Thymus (tissue), 11 donors: ENCODE data around the gene TNFRSF19. TPM values are rescaled to one million over a fixed set of nuclear protein-coding genes. Genes with fewer than 3 reads are reported as not detected.

Source experiments
- DNase-seq, 9 donors: peaks; one replicate each; pipeline ENCODE4 v3.0.0-alpha.2; 2013; ENCODE audit warnings: low spot score in 9 of 9, low read depth in 6 of 9, missing footprints in 1 of 9
- H3K27ac ChIP-seq, 2 donors: one replicate each; pipeline ENCODE4 v1.5.1; 2013; ENCODE audit warnings: control low read depth in 1 of 2, low read depth in 1 of 2, low read length in 1 of 2, mild to moderate bottlenecking in 1 of 2, moderate library complexity in 1 of 2
- H3K27me3 ChIP-seq, 2 donors: one replicate each; pipeline ENCODE4 v1.5.1; 2013; ENCODE audit warnings: low read length in 1 of 2; ENCODE audit not compliant: control insufficient read depth in 2 of 2, insufficient read depth in 1 of 2
- H3K36me3 ChIP-seq, 2 donors: one replicate each; pipeline ENCODE4 v1.5.1; 2013; ENCODE audit warnings: low read length in 1 of 2, mild to moderate bottlenecking in 1 of 2, moderate library complexity in 1 of 2; ENCODE audit not compliant: control insufficient read depth in 2 of 2, insufficient read depth in 2 of 2
- H3K4me1 ChIP-seq, 2 donors: one replicate each; pipeline ENCODE4 v1.5.1; 2013; ENCODE audit warnings: low read length in 2 of 2; ENCODE audit not compliant: control insufficient read depth in 2 of 2, insufficient read depth in 2 of 2
- H3K4me3 ChIP-seq, 2 donors: one replicate each; pipeline ENCODE4 v1.5.1; 2013; ENCODE audit warnings: low read length in 2 of 2, control low read depth in 1 of 2, mild to moderate bottlenecking in 1 of 2
- H3K9me3 ChIP-seq, 2 donors: one replicate each; pipeline ENCODE4 v1.5.1; 2013; ENCODE audit warnings: low read length in 1 of 2, mild to moderate bottlenecking in 1 of 2; ENCODE audit not compliant: control insufficient read depth in 2 of 2, insufficient read depth in 1 of 2
- WGBS: extraction: QIAGEN DNeasy Blood & Tissue Kit; methylation state at CpG from one replicate; pipeline ENCODE4 v1.1.7; 2013; 5-methylcytosine and 5-hydroxymethylcytosine counted together
- polyA plus RNA-seq: library from polyadenylated mRNA; stranded (reverse); fragments of 200-250 nt; gene quantifications from one replicate; pipeline ENCODE4 v1.2.3, GENCODE V29; 2013
- total RNA-seq: library from RNA; stranded (reverse); fragments of 120-200 nt; gene quantifications from one replicate; pipeline ENCODE4 v1.2.4, GENCODE V29; 2013
- donor health status: healthy.

The TNFRSF19 gene
- total and polyA plus RNA-seq, 2 donors = 7.6 to 8.5 TPM

DNA sequence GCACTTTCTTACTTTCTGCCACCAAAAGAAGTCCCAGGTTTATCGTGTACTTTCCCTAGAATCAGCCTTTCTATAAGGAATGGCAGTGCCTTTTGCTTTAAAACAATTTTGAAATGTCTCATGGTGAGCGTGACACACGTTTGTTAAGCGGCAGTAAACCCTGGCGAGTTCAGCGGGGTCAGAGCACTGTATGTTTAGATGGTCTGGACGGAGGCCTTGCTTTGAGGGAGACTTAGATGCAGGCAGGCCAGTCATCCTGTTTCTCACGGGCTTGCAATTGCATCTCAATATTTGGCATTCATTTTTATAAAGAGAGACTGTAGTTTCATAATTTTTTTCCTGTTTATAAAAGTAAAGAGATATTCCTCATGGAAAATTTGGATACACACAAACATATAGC is 96.4 kb downstream of the TNFRSF19 start:
- Histone ChIP-seq H3K27ac (no peak overlapping the region), H3K9me3 (no peaks in the 10 kb centered on the region), H3K36me3 (no peaks in the 10 kb centered on the region), H3K27me3 (no peaks in the 10 kb centered on the region), H3K4me1 (no peaks in the 10 kb centered on the region), H3K4me3 (no peak overlapping the region)
- no peak for DNase-seq
- WGBS = 97% methylated on average over 8 of the region's 8 CpGs

GRCh38 chr13:23667750-23668149 is 97.5 kb downstream of the TNFRSF19 start:
- Histone ChIP-seq H3K27me3 (no peaks in the 10 kb centered on the region), H3K4me1 (no peaks in the 10 kb centered on the region), H3K27ac (no peak overlapping the region), H3K9me3 (no peaks in the 10 kb centered on the region), H3K4me3 (no peak overlapping the region), H3K36me3 (no peaks in the 10 kb centered on the region)
- no peak for DNase-seq
- 95% methylated on average over 6 of the region's 6 CpGs for WGBS

GRCh38 chr13:23668562-23668961 is 98.3 kb downstream of the TNFRSF19 start:
- no peaks in the 10 kb centered on the region for H3K27me3 ChIP-seq
- DNase-seq = no peak
- no peaks in the 10 kb centered on the region for H3K4me1 ChIP-seq
- H3K36me3 ChIP-seq = no peaks in the 10 kb centered on the region
- no peak overlapping the region for H3K4me3 ChIP-seq
- H3K9me3 ChIP-seq = no peaks in the 10 kb centered on the region
- 96% methylated on average over 9 of the region's 9 CpGs for WGBS
- H3K27ac ChIP-seq = no peak overlapping the region

DNA sequence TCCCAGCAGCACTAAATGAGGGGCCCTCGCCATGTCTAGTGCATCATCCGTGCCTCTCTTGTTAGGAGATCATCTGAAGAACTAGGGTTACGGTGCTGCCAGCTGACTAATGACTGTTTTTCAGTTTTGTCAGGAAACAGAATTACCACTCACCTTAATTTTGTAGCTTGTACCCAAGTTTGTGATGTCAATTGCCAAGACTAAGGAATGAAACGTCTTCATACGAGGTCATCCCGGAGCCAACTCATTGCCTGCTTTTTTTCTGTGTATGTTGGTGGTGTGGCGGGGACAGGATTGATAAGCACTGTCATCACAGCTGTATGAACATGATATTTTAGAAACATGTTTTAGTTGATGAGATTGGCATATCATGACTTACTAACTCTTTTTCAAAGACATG is 100.6 kb downstream of the TNFRSF19 start:
- Histone ChIP-seq H3K9me3 (no peaks in the 10 kb centered on the region), H3K27ac (no peak overlapping the region), H3K36me3 (no peaks in the 10 kb centered on the region), H3K4me3 (no peak overlapping the region), H3K4me1 (no peaks in the 10 kb centered on the region), H3K27me3 (no peaks in the 10 kb centered on the region)
- 84% methylated on average over 7 of the region's 7 CpGs for WGBS
- no peak for DNase-seq

GRCh38 chr13:23671377-23671776 is 101.2 kb downstream of the TNFRSF19 start:
- Histone ChIP-seq H3K36me3 (no peaks in the 10 kb centered on the region), H3K27me3 (no peaks in the 10 kb centered on the region), H3K9me3 (no peaks in the 10 kb centered on the region), H3K27ac (no peak overlapping the region), H3K4me3 (no peak overlapping the region), H3K4me1 (no peaks in the 10 kb centered on the region)
- no peak for DNase-seq
- 96% methylated on average over 2 of the region's 2 CpGs for WGBS

GRCh38 chr13:23671897-23672296 is 101.7 kb downstream of the TNFRSF19 start:
- no peak for DNase-seq
- no peaks in the 10 kb centered on the region for H3K27me3 ChIP-seq
- H3K4me1 ChIP-seq = no peaks in the 10 kb centered on the region
- whole genome bisulfite sequencing = 93% methylated on average over 3 of the region's 3 CpGs
- H3K4me3 ChIP-seq = no peak overlapping the region
- no peak overlapping the region for H3K27ac ChIP-seq
- H3K36me3 ChIP-seq = no peaks in the 10 kb centered on the region
- no peaks in the 10 kb centered on the region for H3K9me3 ChIP-seq

DNA sequence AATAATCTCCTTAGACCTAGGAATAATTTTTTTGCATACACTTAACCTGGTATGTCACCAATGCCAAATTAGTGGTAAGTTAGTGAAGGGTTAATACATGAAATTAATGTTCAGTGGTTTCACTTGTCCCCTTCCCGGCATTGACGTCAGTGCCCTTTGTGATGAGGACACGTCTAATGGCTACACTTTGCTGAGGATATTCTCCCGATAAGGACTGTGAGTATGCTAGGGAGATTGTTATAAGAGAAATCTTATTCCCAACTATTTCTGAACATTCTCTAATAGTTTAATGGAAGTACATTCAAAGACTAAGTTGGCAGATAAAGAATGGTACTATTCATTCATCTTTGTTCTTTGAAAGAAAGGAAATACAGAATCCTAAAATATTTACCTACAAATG is 102.4 kb downstream of the TNFRSF19 start:
- no peaks in the 10 kb centered on the region for H3K4me1 ChIP-seq
- H3K36me3 ChIP-seq = no peaks in the 10 kb centered on the region
- WGBS = 81% methylated on average over 4 of the region's 4 CpGs
- no peaks in the 10 kb centered on the region for H3K27me3 ChIP-seq
- H3K4me3 ChIP-seq = no peak overlapping the region
- H3K9me3 ChIP-seq = peaks cover 0 to 1% of the 10 kb centered on the region in 2 donors
- no peak for DNase-seq
- no peak overlapping the region for H3K27ac ChIP-seq

DNA sequence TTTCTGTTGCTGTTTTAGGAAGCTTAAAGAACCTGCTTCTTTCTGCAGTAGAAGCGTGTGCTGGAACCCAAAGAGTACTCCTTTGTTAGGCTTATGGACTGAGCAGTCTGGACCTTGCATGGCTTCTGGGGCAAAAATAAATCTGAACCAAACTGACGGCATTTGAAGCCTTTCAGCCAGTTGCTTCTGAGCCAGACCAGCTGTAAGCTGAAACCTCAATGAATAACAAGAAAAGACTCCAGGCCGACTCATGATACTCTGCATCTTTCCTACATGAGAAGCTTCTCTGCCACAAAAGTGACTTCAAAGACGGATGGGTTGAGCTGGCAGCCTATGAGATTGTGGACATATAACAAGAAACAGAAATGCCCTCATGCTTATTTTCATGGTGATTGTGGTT is 103.1 kb downstream of the TNFRSF19 start:
- WGBS = 82% methylated on average over 4 of the region's 4 CpGs
- no peaks in the 10 kb centered on the region for H3K27me3 ChIP-seq
- peaks cover 0 to 4% of the 10 kb centered on the region in 2 donors for H3K9me3 ChIP-seq
- H3K4me3 ChIP-seq = no peak overlapping the region
- H3K4me1 ChIP-seq = no peaks in the 10 kb centered on the region
- peak in 1 of 9 donors; percentile 22 for DNase-seq
- H3K27ac ChIP-seq = peak overlapping the region in 1 of 2 donors; percentile 33
- H3K36me3 ChIP-seq = no peaks in the 10 kb centered on the region

- 95% methylated on average over 8 of the region's 8 CpGs for WGBS
- no peak for DNase-seq
- H3K27ac ChIP-seq = peak overlapping the region in 1 of 2 donors; percentile 31
Measured at GRCh38 chr13:23673867-23674605, 103.8 kb downstream of the TNFRSF19 start.

More at GRCh38 chr13:23673867-23674605, 103.8 kb downstream of the TNFRSF19 start:
- H3K4me3 ChIP-seq = no peak overlapping the region
- peaks cover 0 to 4% of the 10 kb centered on the region in 2 donors for H3K9me3 ChIP-seq
- no peaks in the 10 kb centered on the region for H3K36me3 ChIP-seq
- no peaks in the 10 kb centered on the region for H3K27me3 ChIP-seq
- no peaks in the 10 kb centered on the region for H3K4me1 ChIP-seq
